Measurements from ENCODE around the gene FAM98C. TPM values are rescaled to one million over a fixed set of nuclear protein-coding genes. Genes with fewer than 3 reads are reported as not detected.
A peak's percentile ranks its signal among the peaks of the same experiment; 100 is the strongest.

FAM98C gene
- total and polyA plus RNA-seq, 2 of the 13 experiments (the other 11 are each of a cell fraction or from before 2014, with no cell fraction given) = 10.0 to 11.5 TPM

- TF ChIP-seq ZFX (CRISPR knock-in tag; IDR thresholded peaks at IDR 0.05; ENCODE audit: low read depth) (peak; percentile 57), FOXO1 (CRISPR knock-in tag; IDR thresholded peaks at IDR 0.05) (peak; percentile 58; the same call in 1 of the 2 replicates), ZGPAT (CRISPR knock-in tag; IDR thresholded peaks at IDR 0.05) (peak; percentile 97), ZNF550 (CRISPR knock-in tag; IDR thresholded peaks at IDR 0.05; ENCODE audit: borderline replicate concordance) (no peak), YEATS4 (CRISPR knock-in tag; IDR thresholded peaks at IDR 0.05; ENCODE audit: borderline replicate concordance) (peak; percentile 87), EP300 (IDR thresholded peaks at IDR 0.05; ENCODE audit: low read depth in 2 of 2, low read length in 2 of 2) (no peak), EP300 (CRISPR knock-in tag; IDR thresholded peaks at IDR 0.05; ENCODE audit: borderline replicate concordance) (peak; percentile 19; the same call in 1 of the 2 replicates), ZNF678 (CRISPR knock-in tag; IDR thresholded peaks at IDR 0.05) (no peak), ZNF337 (CRISPR knock-in tag; IDR thresholded peaks at IDR 0.05; ENCODE audit: borderline replicate concordance, low read depth) (no peak), ZNF557 (CRISPR knock-in tag; IDR thresholded peaks at IDR 0.05) (0 out of 2 replicates have a peak, but pooled peaks have one; percentile 40), ZNF674 (CRISPR knock-in tag; IDR thresholded peaks at IDR 0.05; ENCODE audit: low read depth) (no peak), NKX3-1 (CRISPR knock-in tag; IDR thresholded peaks at IDR 0.05) (peak; percentile 72; the same call in 1 of the 2 replicates), ZNF280D (CRISPR knock-in tag; IDR thresholded peaks at IDR 0.05) (no peak), HDAC6 (IDR thresholded peaks at IDR 0.05; ENCODE audit: low read depth, low read length) (no peak), ZBED4 (CRISPR knock-in tag; IDR thresholded peaks at IDR 0.05; ENCODE audit: borderline replicate concordance) (no peak), ZNF607 (CRISPR knock-in tag; IDR thresholded peaks at IDR 0.05; ENCODE audit: borderline replicate concordance) (peak; percentile 80), ZNF503 (CRISPR knock-in tag; IDR thresholded peaks at IDR 0.05) (peak; percentile 55; the same call in 1 of the 2 replicates), ZNF790 (CRISPR knock-in tag; IDR thresholded peaks at IDR 0.05; ENCODE audit: borderline replicate concordance) (peak; percentile 82; the same call in 1 of the 2 replicates)
Measured at GRCh38 chr19:38402967-38403674, at the start of gene FAM98C (continued).
